Keratinocyte (primary cell): ENCODE measurements around the gene FBH1. TPM values are rescaled to one million over a fixed set of nuclear protein-coding genes. Genes with fewer than 3 reads are reported as not detected.
"Not testable (repeated sequence)": the region's sequence is repeated elsewhere in the genome, so short reads cannot be mapped to it uniquely, and the experiment has no call there.

Source experiments
- DNase-seq: peaks from one replicate; pipeline ENCODE4 v3.0.0-alpha.2; 2011; ENCODE audit warnings: low read depth, missing footprints, low spot score
- FAIRE-seq: peaks from 2 replicates; lab custom pipeline; 2011; peaks lifted over from hg19 to GRCh38; lab: Jason Lieb, UNC
- H2AFZ ChIP-seq: 2 replicates; pipeline ENCODE4 v1.6.0; 2012; ENCODE audit warnings: low read length, control low read depth, inconsistent platforms; ENCODE audit not compliant: control insufficient read depth
- H3K27ac ChIP-seq: 2 replicates; pipeline ENCODE4 v1.5.1; 2011; ENCODE audit warnings: low read length; ENCODE audit not compliant: control insufficient read depth, insufficient read depth
- H3K27me3 ChIP-seq: 3 replicates; pipeline ENCODE4 v1.6.0; 2011; ENCODE audit warnings: low read length; ENCODE audit not compliant: control insufficient read depth, insufficient read depth; ENCODE audit errors: extremely low read depth
- H3K36me3 ChIP-seq, 2 experiments: 2 replicates in 1 of 2; 3 replicates in 1 of 2; pipeline ENCODE4 v1.5.1; 2011; ENCODE audit warnings: low read length in 2 of 2, mild to moderate bottlenecking in 1 of 2; ENCODE audit not compliant: control insufficient read depth in 2 of 2, insufficient read depth in 2 of 2; ENCODE audit errors: extremely low read depth in 1 of 2
- H3K4me1 ChIP-seq: 3 replicates; pipeline ENCODE4 v1.5.1; 2011; ENCODE audit warnings: low read length; ENCODE audit not compliant: control insufficient read depth, insufficient read depth; ENCODE audit errors: extremely low read depth
- H3K4me2 ChIP-seq: 3 replicates; pipeline ENCODE4 v1.6.0; 2011; ENCODE audit warnings: low read depth, low read length; ENCODE audit not compliant: control insufficient read depth, insufficient read depth; ENCODE audit errors: extremely low read depth
- H3K4me3 ChIP-seq, 3 experiments: fragments of 200-600 bp in 1 of 3; sonication (generic) in 1 of 3; 2 replicates in 2 of 3; 3 replicates in 1 of 3; pipeline ENCODE4 v1.5.1; 2011 to 2016; ENCODE audit warnings: low read length in 3 of 3, mild to moderate bottlenecking in 3 of 3, control low read depth in 2 of 3, inconsistent platforms in 1 of 3, low read depth in 1 of 3, mixed read lengths in 1 of 3, mixed run types in 1 of 3, moderate library complexity in 1 of 3; ENCODE audit not compliant: control insufficient read depth in 2 of 3, insufficient read depth in 2 of 3; ENCODE audit errors: extremely low read depth in 1 of 3
- H3K79me2 ChIP-seq: 2 replicates; pipeline ENCODE4 v1.6.0; 2012; ENCODE audit warnings: low read length; ENCODE audit not compliant: control insufficient read depth, insufficient read depth
- H3K9ac ChIP-seq: 3 replicates; pipeline ENCODE4 v1.6.0; 2011; ENCODE audit warnings: low read length; ENCODE audit not compliant: control insufficient read depth, insufficient read depth; ENCODE audit errors: extremely low read depth
- H3K9me1 ChIP-seq: 3 replicates; pipeline ENCODE4 v1.6.0; 2011; ENCODE audit warnings: low read length; ENCODE audit not compliant: control insufficient read depth, insufficient read depth; ENCODE audit errors: extremely low read depth
- H3K9me3 ChIP-seq: 2 replicates; pipeline ENCODE4 v1.5.1; 2012; ENCODE audit warnings: low read depth, low read length; ENCODE audit not compliant: control insufficient read depth
- H4K20me1 ChIP-seq: 3 replicates; pipeline ENCODE4 v1.6.0; 2011; ENCODE audit warnings: low read length; ENCODE audit not compliant: control insufficient read depth, insufficient read depth; ENCODE audit errors: extremely low read depth
- EZH2 ChIP-seq: IDR thresholded peaks from one replicate; pipeline ENCODE4 v1.6.1; 2012; ENCODE audit warnings: inconsistent platforms, mild to moderate bottlenecking, low read length, moderate library complexity
- dilution Hi-C: fragments of 300-500 bp; cut with MboI; formaldehyde crosslinking; loops from one replicate; pipeline ENCODE4 v1.7.0; 2020; ENCODE audit warnings: low sequenced_read_pairs; ENCODE audit not compliant: extremely low pct_ligation_motif_present
- polyA plus RNA-seq, 5 experiments: library from polyadenylated mRNA; depleted of rRNA in 3 of 5; stranded (reverse) in 3 of 5; stranded (forward) in 1 of 5; unstranded in 1 of 5; fragments of >200 nt; gene quantifications; 1 replicate in 1 of 5; 2 replicates in 3 of 5; 3 replicates in 1 of 5; pipeline versions ENCODE4 v1.2.1 to v1.2.3, GENCODE V29; 2011 to 2012; ENCODE audit warnings: missing spikeins in 2 of 5, low read depth in 1 of 5, low replicate concordance in 1 of 5
- TF ChIP-seq, protein P1 (sequence below), 3 experiments: IDR thresholded peaks in 1 of 3; conservative IDR thresholded peaks in 1 of 3; optimal IDR thresholded peaks in 1 of 3; 2 replicates in 2 of 3; 3 replicates in 1 of 3; pipeline versions ENCODE3 to v1.5.1; 2011; ENCODE audit warnings: low read length in 3 of 3, mild to moderate bottlenecking in 3 of 3, moderate library complexity in 2 of 3, control low read depth in 1 of 3, inconsistent platforms in 1 of 3; ENCODE audit not compliant: insufficient read depth in 2 of 3; ENCODE audit errors: extremely low read depth in 1 of 3

Gene FBH1
- polyA plus RNA-seq, 1 donor (not counting 4 experiments of a cell fraction or from before 2014, with no cell fraction given), result 61.8 TPM

DNA sequence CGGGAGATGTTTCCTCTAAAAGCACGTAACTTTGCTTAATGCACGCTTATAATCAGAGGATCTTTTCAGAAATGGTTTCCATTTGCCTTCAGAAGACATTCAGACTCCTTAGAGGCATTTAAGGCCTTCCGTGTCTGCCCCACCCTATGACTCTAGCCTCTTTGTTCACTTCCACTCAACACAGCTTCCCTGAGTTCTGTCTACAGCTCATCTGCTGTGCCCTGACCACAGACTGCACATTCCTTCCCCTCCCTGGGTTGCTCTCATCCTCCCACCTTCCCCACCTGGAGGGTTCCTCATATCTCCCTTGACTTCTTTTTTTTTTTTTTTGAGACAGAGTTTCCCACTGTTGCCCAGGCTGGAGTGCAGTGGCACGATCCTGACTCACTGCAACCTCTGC is 16.6 kb downstream of the FBH1 start:
- Histone ChIP-seq H3K4me1 (peaks cover 17% of the 10 kb centered on the region), H3K27ac (peak overlapping the region; percentile 38), H3K4me3 (no peak overlapping the region), H3K27me3 (no peaks in the 10 kb centered on the region), H3K79me2 (peaks cover 15% of the 10 kb centered on the region), H4K20me1 (no peaks in the 10 kb centered on the region), H3K36me3 (peaks cover 27 to 30% of the 10 kb centered on the region in 2 experiments), H3K4me2 (no peak overlapping the region), H3K9me3 (no peaks in the 10 kb centered on the region), H2AFZ (no peak overlapping the region), H3K9me1 (no peaks in the 10 kb centered on the region), H3K9ac (no peak overlapping the region)
- TF ChIP-seq, protein P1, sequence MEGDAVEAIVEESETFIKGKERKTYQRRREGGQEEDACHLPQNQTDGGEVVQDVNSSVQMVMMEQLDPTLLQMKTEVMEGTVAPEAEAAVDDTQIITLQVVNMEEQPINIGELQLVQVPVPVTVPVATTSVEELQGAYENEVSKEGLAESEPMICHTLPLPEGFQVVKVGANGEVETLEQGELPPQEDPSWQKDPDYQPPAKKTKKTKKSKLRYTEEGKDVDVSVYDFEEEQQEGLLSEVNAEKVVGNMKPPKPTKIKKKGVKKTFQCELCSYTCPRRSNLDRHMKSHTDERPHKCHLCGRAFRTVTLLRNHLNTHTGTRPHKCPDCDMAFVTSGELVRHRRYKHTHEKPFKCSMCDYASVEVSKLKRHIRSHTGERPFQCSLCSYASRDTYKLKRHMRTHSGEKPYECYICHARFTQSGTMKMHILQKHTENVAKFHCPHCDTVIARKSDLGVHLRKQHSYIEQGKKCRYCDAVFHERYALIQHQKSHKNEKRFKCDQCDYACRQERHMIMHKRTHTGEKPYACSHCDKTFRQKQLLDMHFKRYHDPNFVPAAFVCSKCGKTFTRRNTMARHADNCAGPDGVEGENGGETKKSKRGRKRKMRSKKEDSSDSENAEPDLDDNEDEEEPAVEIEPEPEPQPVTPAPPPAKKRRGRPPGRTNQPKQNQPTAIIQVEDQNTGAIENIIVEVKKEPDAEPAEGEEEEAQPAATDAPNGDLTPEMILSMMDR (optimal IDR thresholded peaks at IDR 0.05 in 1 of 3, IDR thresholded peaks at IDR 0.05 in 1 of 3, conservative IDR thresholded peaks at IDR 0.05 in 1 of 3; ENCODE audit: extremely low read depth in 1 of 3, insufficient read depth in 2 of 3, low read length in 3 of 3), result no peak
- TF ChIP-seq EZH2, result no peak
- dilution Hi-C loops, result no loop called here
- DNase-seq (peak; percentile 26), FAIRE-seq (no peak)

GRCh38 chr10:5908676-5909075 is 18.6 kb downstream of the FBH1 start:
- peaks cover 17% of the 10 kb centered on the region for H3K4me1 ChIP-seq
- H3K27me3 ChIP-seq, H2AFZ ChIP-seq, H3K79me2 ChIP-seq, H3K9ac ChIP-seq, H3K9me3 ChIP-seq, H3K4me3 ChIP-seq, H3K9me1 ChIP-seq, FAIRE-seq, H4K20me1 ChIP-seq, H3K27ac ChIP-seq, dilution Hi-C loops, H3K4me2 ChIP-seq, DNase-seq: not testable (repeated sequence)
- peaks cover 30 to 35% of the 10 kb centered on the region in 2 experiments for H3K36me3 ChIP-seq
